Heart right ventricle (tissue), 16 donors: ENCODE measurements around the gene RB1. TPM values are rescaled to one million over a fixed set of nuclear protein-coding genes. Genes with fewer than 3 reads are reported as not detected.

Experiments
- ATAC-seq, 8 donors: fragments of 200-7000 bp; cut with Tn5 transposase; one replicate each; pipeline ENCODE4 v1.9.1; 2020; ENCODE audit warnings: mild to moderate bottlenecking in 8 of 8, moderate library complexity in 8 of 8, moderate number of reproducible peaks in 1 of 8
- DNase-seq, 2 donors: peaks; one replicate each; pipeline ENCODE4 v3.0.0-alpha.2; 2020
- H3K27ac ChIP-seq, 10 donors: fragments of 200-600 bp; sonication (generic) in 2 of 10; one replicate each; pipeline versions ENCODE4 v1.5.0 to v1.8.0; 2020 to 2022; ENCODE audit warnings: mild to moderate bottlenecking in 3 of 10
- H3K27me3 ChIP-seq, 7 donors: fragments of 200-600 bp; one replicate each; pipeline ENCODE4 v1.8.0; 2021 to 2022; ENCODE audit warnings: mild to moderate bottlenecking in 2 of 7
- H3K36me3 ChIP-seq, 9 donors: fragments of 200-600 bp; sonication (generic) in 1 of 9; one replicate each; pipeline versions ENCODE4 v1.5.0 to v1.8.0; 2020 to 2022; ENCODE audit warnings: mild to moderate bottlenecking in 2 of 9
- H3K4me1 ChIP-seq, 9 donors: fragments of 200-600 bp; sonication (generic) in 1 of 9; one replicate each; pipeline versions ENCODE4 v1.5.0 to v1.8.0; 2020 to 2022; ENCODE audit warnings: mild to moderate bottlenecking in 4 of 9
- H3K4me3 ChIP-seq, 10 donors: fragments of 200-600 bp; sonication (generic) in 2 of 10; one replicate each; pipeline versions ENCODE4 v1.5.0 to v1.8.0; 2020 to 2022; ENCODE audit warnings: mild to moderate bottlenecking in 7 of 10, moderate library complexity in 2 of 10
- H3K9me3 ChIP-seq, 11 donors: fragments of 200-600 bp in 10 of 11; sonication (generic) in 2 of 11; one replicate each; pipeline versions ENCODE4 v1.5.0 to v1.8.0; 2013 to 2022; ENCODE audit warnings: mild to moderate bottlenecking in 2 of 11, control low read depth in 1 of 11, moderate library complexity in 1 of 11
- CTCF ChIP-seq, 9 donors: fragments of 200-600 bp; sonication (generic) in 2 of 9; IDR thresholded peaks; one replicate each; pipeline versions ENCODE4 v1.5.0 to v1.8.0; 2021 to 2022; ENCODE audit warnings: antibody characterized with exemption in 9 of 9, mild to moderate bottlenecking in 5 of 9, moderate library complexity in 1 of 9
- WGBS, 2 donors: extraction: QIAGEN DNeasy Blood & Tissue Kit; methylation state at CpG; one replicate each; pipeline ENCODE4 v1.1.7; 2013; ENCODE audit warnings: inconsistent platforms in 1 of 2; 5-methylcytosine and 5-hydroxymethylcytosine counted together
- intact Hi-C, 10 donors: fragments of 100-400 bp; cut with DNase I; formaldehyde crosslinking; loops; one replicate each; pipeline versions ENCODE4 v1.11.1 to v1.14.2; 2022
- polyA plus RNA-seq, 2 donors: library from polyadenylated mRNA; stranded (reverse); fragments of 200-250 nt; gene quantifications; one replicate each; pipeline ENCODE4 v1.2.3, GENCODE V29; 2013
- total RNA-seq, 10 donors: library from RNA; stranded (reverse); fragmentation: NEBNext Ultra II Directional in 3 of 10; extraction: Animal tissue kit (Norgen Biotek cat#: 25700) in 3 of 10; gene quantifications; one replicate each; pipeline versions ENCODE4 v1.2.1 to v1.2.4, GENCODE V29; 2021 to 2023
- donor health status: Arrhythmogenic right ventricular cardiomyopathy.
- donor health status: ischemic (EF 13 %, LVEDD 7.1; RV severe dilation, severe dysfunction).
- donor health status: healthy with polysubstance abuse.
- donor health status: DM: no; HTN: yes; CAD: no.
- donor health status: DM: no; HTN: no; CAD: no.
- donor health status: ischemic (EF 25% LVEDD 6.9; RV normal size, moderate dysfunction).
- donor health status: ischemic (EF 25% LVEDD 5.7; RV mildly dilated, moderate dysfunction).
- donor health status: healthy.
- donor health status: DM: yes; HTN: yes; CAD: no.
- donor health status: Ischemic cardiomyopathy.
- donor health status: ischemic (EF 35%, LVEDD 5.7; RV mildly dilated, moderate dysfunction).
- donor health status: nonischemic (EF 11% LVEDD 7.7; RV severe dilation, severe dysfunction).
- donor health status: DM: yes; HTN: yes; CAD: no.
- donor health status: PGD.
- donor health status: ischemic (EF 29% LVEDD 5.4; RV normal size, mild dysfunction).
- donor health status: nonischemic (EF 23%, LVEDD 6.1; RV moderate dilation, normal function).

Gene RB1
- total and polyA plus RNA-seq, 12 donors = 12.1 to 42.0 (median 25.9) TPM

DNA sequence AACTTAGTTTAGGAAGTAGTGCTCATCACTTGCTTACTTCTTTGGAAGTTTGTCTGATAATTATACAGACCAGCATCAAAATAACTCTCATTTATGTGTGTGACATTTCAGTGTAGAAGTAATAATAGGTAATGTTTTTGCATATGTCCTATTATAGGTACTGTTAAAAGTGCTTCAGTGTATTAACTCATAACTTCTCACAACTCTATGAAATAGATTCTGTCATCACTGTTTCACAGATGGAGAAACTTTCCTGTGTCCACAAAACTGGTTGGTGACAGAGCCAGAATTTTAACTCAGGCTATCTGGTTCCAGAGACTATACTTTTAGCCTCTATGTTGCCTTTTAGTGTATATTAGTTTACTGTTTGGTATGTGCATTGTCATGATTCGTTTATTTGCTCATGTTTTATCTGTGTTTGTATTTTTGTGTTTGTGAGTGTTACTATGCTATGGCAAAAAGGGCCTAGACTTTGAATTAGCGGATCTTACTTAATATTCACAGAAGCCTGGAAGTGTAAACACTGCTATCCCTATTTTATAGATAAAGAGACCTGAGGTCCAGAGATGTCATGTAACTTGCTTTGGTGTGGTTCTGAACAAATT is 96.6 kb downstream of the RB1 start:
- ATAC-seq (no peak), DNase-seq (no peak)
- Histone ChIP-seq H3K4me1 (peaks cover 0 to 76% (median 42%) of the 10 kb centered on the region in 9 donors), H3K27ac (peak overlapping the region in 9 of 10 donors; percentile 59 to 93 (median 81)), H3K36me3 (peaks cover 0 to 8% (median 0%) of the 10 kb centered on the region in 9 donors), H3K4me3 (peak overlapping the region in 1 of 10 donors; percentile 0), H3K27me3 (no peaks in the 10 kb centered on the region), H3K9me3 (peaks cover 0 to 15% (median 0%) of the 10 kb centered on the region in 11 donors)
- TF ChIP-seq CTCF (IDR thresholded peaks at IDR 0.05) = no peak
- intact Hi-C loops = loop anchor here in 7 of 10 donors (5.0 to 10.0 kb wide), 8 partner anchors 38 to 185 kb away; no protein-coding TSS in a partner anchor
- 67 to 70% methylated on average over 2 of the region's 2 CpGs for WGBS, 2 donors

- Histone ChIP-seq H3K27me3 (no peaks in the 10 kb centered on the region), H3K9me3 (peaks cover 0 to 13% (median 0%) of the 10 kb centered on the region in 11 donors), H3K4me1 (peaks cover 0 to 82% (median 42%) of the 10 kb centered on the region in 9 donors), H3K36me3 (peaks cover 0 to under 1% (median 0%) of the 10 kb centered on the region in 9 donors), H3K4me3 (peak overlapping the region in 3 of 10 donors; percentile 2 to 17 (median 13)), H3K27ac (peak overlapping the region in 9 of 10 donors; percentile 59 to 93 (median 81))
- intact Hi-C loops = loop anchor here in 7 of 10 donors (5.0 to 10.0 kb wide), 8 partner anchors 39 to 184 kb away; no protein-coding TSS in a partner anchor
- WGBS, 2 donors = 38 to 56% methylated on average over 1 of the region's 1 CpG
- peak in 4 of 9 donors; percentile 30 to 47 (median 37) for TF ChIP-seq CTCF (IDR thresholded peaks at IDR 0.05)
- ATAC-seq (peak; percentile 77 to 89 (median 86)), DNase-seq (no peak)
These were observed 97.3 kb downstream of the RB1 start for GRCh38 chr13:48400850-48401291.

GRCh38 chr13:48401480-48401879 is 97.9 kb downstream of the RB1 start:
- DNase-seq (no peak), ATAC-seq (peak in 3 of 8 donors; percentile 46 to 58 (median 56))
- intact Hi-C loops = loop anchor here in 7 of 10 donors (5.0 to 10.0 kb wide), 8 partner anchors 39 to 183 kb away; no protein-coding TSS in a partner anchor
- no peak for TF ChIP-seq CTCF (IDR thresholded peaks at IDR 0.05)
- peaks cover 0 to 3% (median 0%) of the 10 kb centered on the region in 9 donors for H3K36me3 ChIP-seq
- peak overlapping the region; percentile 14 to 93 (median 78) for H3K27ac ChIP-seq
- H3K9me3 ChIP-seq = peaks cover 0 to 7% (median 0%) of the 10 kb centered on the region in 11 donors
- peaks cover 0 to 88% (median 42%) of the 10 kb centered on the region in 9 donors for H3K4me1 ChIP-seq
- 27 to 34% methylated on average over 2 of the region's 2 CpGs for WGBS, 2 donors
- H3K4me3 ChIP-seq = peak overlapping the region in 3 of 10 donors; percentile 2 to 17 (median 13)
- no peaks in the 10 kb centered on the region for H3K27me3 ChIP-seq

GRCh38 chr13:48402325-48402932 is 98.9 kb downstream of the RB1 start:
- Histone ChIP-seq H3K4me1 (peaks cover 0 to 98% (median 47%) of the 10 kb centered on the region in 9 donors), H3K27me3 (no peaks in the 10 kb centered on the region), H3K4me3 (peak overlapping the region in 4 of 10 donors; percentile 20 to 68 (median 27)), H3K27ac (peak overlapping the region; percentile 10 to 93 (median 78)), H3K9me3 (no peaks in the 10 kb centered on the region), H3K36me3 (peaks cover 0 to 10% (median 0%) of the 10 kb centered on the region in 9 donors)
- ATAC-seq (no peak), DNase-seq (no peak)
- TF ChIP-seq CTCF (IDR thresholded peaks at IDR 0.05) = no peak
- 59 to 72% methylated on average over 2 of the region's 2 CpGs for WGBS, 2 donors
- intact Hi-C loops = loop anchor here in 7 of 10 donors (2.0 to 10.0 kb wide), 9 partner anchors 40 to 182 kb away; partner anchors contain the start of gene RCBTB2 (in 1 of the 7)
